CD4-positive, alpha-beta T cell (primary cell): Measurements from ENCODE around the gene IPO9. TPM values are rescaled to one million over a fixed set of nuclear protein-coding genes. Genes with fewer than 3 reads are reported as not detected.

Experiments used
- ATAC-seq: fragments of 200-7000 bp; cut with Tn5 transposase; one replicate; pipeline ENCODE4 v1.10.0; 2022; ENCODE audit warnings: mild to moderate bottlenecking; ENCODE audit not compliant: poor library complexity
- CTCF ChIA-PET: fragments of 350-600 bp; sonication (Branson Sonifier 250); formaldehyde crosslinking; loops from one replicate; lab custom pipeline; 2021; ENCODE audit warnings: antibody characterized with exemption, inconsistent platforms; lab: Charles Lee
- POLR2A ChIA-PET: fragments of 350-600 bp; sonication (Branson Sonifier 250); formaldehyde crosslinking; loops from one replicate; lab custom pipeline; 2021; ENCODE audit warnings: antibody characterized with exemption, inconsistent platforms; lab: Charles Lee
- DNase-seq, 14 experiments: peaks; one replicate each; pipeline ENCODE4 v3.0.0-alpha.2; 2013 to 2020; ENCODE audit warnings: mixed read lengths in 2 of 14
- H3K27ac ChIP-seq, 2 donors: one replicate each; pipeline versions ENCODE4 v1.5.1 to v1.7.0; 2013; ENCODE audit warnings: low read length in 2 of 2, low read depth in 1 of 2, mild to moderate bottlenecking in 1 of 2
- H3K27me3 ChIP-seq, 2 experiments: 1 replicate in 1 of 2; 2 replicates in 1 of 2; pipeline versions ENCODE4 v1.6.1 to v1.7.0; 2013; ENCODE audit warnings: low read length in 2 of 2, control low read depth in 1 of 2, mild to moderate bottlenecking in 1 of 2, moderate library complexity in 1 of 2; ENCODE audit not compliant: insufficient read depth in 2 of 2, control insufficient read depth in 1 of 2
- H3K36me3 ChIP-seq: one replicate; pipeline ENCODE4 v1.6.1; 2013; ENCODE audit warnings: low read length, control low read depth; ENCODE audit not compliant: insufficient read depth
- H3K4me1 ChIP-seq: one replicate; pipeline ENCODE4 v1.6.1; 2013; ENCODE audit warnings: low read length, control low read depth; ENCODE audit not compliant: insufficient read depth
- H3K4me3 ChIP-seq: one replicate; pipeline ENCODE4 v1.5.1; 2013; ENCODE audit warnings: mild to moderate bottlenecking, low read length, moderate library complexity
- H3K9me3 ChIP-seq, 2 experiments: 1 replicate in 1 of 2; 2 replicates in 1 of 2; pipeline versions ENCODE4 v1.6.1 to v1.7.0; 2013; ENCODE audit warnings: low read length in 2 of 2, mild to moderate bottlenecking in 2 of 2, control low read depth in 1 of 2, moderate library complexity in 1 of 2; ENCODE audit not compliant: control insufficient read depth in 1 of 2, insufficient read depth in 1 of 2
- H3K27ac Mint-ChIP-seq: one replicate; pipeline ENCODE4 v1.8.0; 2020; ENCODE audit warnings: mixed read lengths
- H3K27me3 Mint-ChIP-seq: one replicate; pipeline ENCODE4 v1.8.0; 2021; ENCODE audit warnings: mixed read lengths
- H3K36me3 Mint-ChIP-seq: one replicate; pipeline ENCODE4 v1.8.0; 2021; ENCODE audit warnings: low read depth, mixed read lengths
- H3K4me1 Mint-ChIP-seq: one replicate; pipeline ENCODE4 v1.8.0; 2021; ENCODE audit warnings: low read depth, mixed read lengths
- H3K4me3 Mint-ChIP-seq: one replicate; pipeline ENCODE4 v1.8.0; 2020; ENCODE audit warnings: mild to moderate bottlenecking, mixed read lengths
- H3K9me3 Mint-ChIP-seq: one replicate; pipeline ENCODE4 v1.8.0; 2020; ENCODE audit warnings: mixed read lengths
- CTCF ChIP-seq: fragments of 200-600 bp; IDR thresholded peaks from one replicate; pipeline ENCODE4 v1.8.0; 2022; ENCODE audit warnings: antibody characterized with exemption, mild to moderate bottlenecking
- intact Hi-C, 2 experiments: fragments of 100-400 bp; cut with DNase I in 1 of 2; cut with micrococcal nuclease in 1 of 2; formaldehyde crosslinking; loops; one replicate each; pipeline versions ENCODE4 v1.15.1 to v1.9.0; 2023 to 2025; cut with DNase I, micrococcal nuclease
- total RNA-seq, 174 experiments: library from RNA in 2 of 174; stranded (reverse) in 2 of 174; gene quantifications; one replicate each; pipeline ENCODE4 v1.2.3 and lab custom pipeline; 2021 to 2026

Gene IPO9
- total RNA-seq, 2 experiments from 2014 or later, result 17.1 to 20.1 TPM

- Mint-ChIP-seq H3K4me1 (peaks cover 5% of the 10 kb centered on the region), H3K27ac (no peak overlapping the region), H3K27me3 (no peaks in the 10 kb centered on the region), H3K36me3 (peaks cover 21% of the 10 kb centered on the region), H3K4me3 (no peak overlapping the region), H3K9me3 (no peaks in the 10 kb centered on the region)
- H3K4me1 ChIP-seq, result peaks cover 6% of the 10 kb centered on the region
- H3K36me3 ChIP-seq, result no peaks in the 10 kb centered on the region
- DNase-seq, result no peak
- TF ChIP-seq CTCF, result no peak
- ChIA-PET POLR2A (no interaction called here), CTCF (no interaction called here)
- H3K9me3 ChIP-seq, result no peaks in the 10 kb centered on the region
- H3K27me3 ChIP-seq, result no peaks in the 10 kb centered on the region
- intact Hi-C loops, result no loop called here
- H3K27ac ChIP-seq, result no peak overlapping the region
- no peak for ATAC-seq
- no peak overlapping the region for H3K4me3 ChIP-seq
Measured at GRCh38 chr1:201788296-201788695, 40.7 kb upstream of the IPO9 start.

GRCh38 chr1:201789245-201789644 lies 39.7 kb upstream of the IPO9 start:
- H3K36me3 ChIP-seq, result no peaks in the 10 kb centered on the region
- intact Hi-C loops, result no loop called here
- ATAC-seq (no peak), DNase-seq (no peak)
- peaks cover 17% of the 10 kb centered on the region for H3K36me3 Mint-ChIP-seq
- H3K4me1 Mint-ChIP-seq, result peaks cover 5% of the 10 kb centered on the region
- no peaks in the 10 kb centered on the region for H3K27me3 ChIP-seq
- no peak overlapping the region for H3K27ac Mint-ChIP-seq
- H3K4me1 ChIP-seq, result peaks cover 6% of the 10 kb centered on the region
- no peaks in the 10 kb centered on the region for H3K27me3 Mint-ChIP-seq
- no peak overlapping the region for H3K4me3 Mint-ChIP-seq
- H3K27ac ChIP-seq, result no peak overlapping the region
- H3K4me3 ChIP-seq, result no peak overlapping the region
- ChIA-PET CTCF (no interaction called here), POLR2A (no interaction called here)
- TF ChIP-seq CTCF, result no peak
- no peaks in the 10 kb centered on the region for H3K9me3 Mint-ChIP-seq
- H3K9me3 ChIP-seq, result no peaks in the 10 kb centered on the region

GRCh38 chr1:201790261-201790660 lies 38.7 kb upstream of the IPO9 start:
- H3K27me3 Mint-ChIP-seq, result no peaks in the 10 kb centered on the region
- DNase-seq (no peak), ATAC-seq (no peak)
- Histone ChIP-seq H3K4me3 (no peak overlapping the region), H3K9me3 (no peaks in the 10 kb centered on the region), H3K27ac (no peak overlapping the region), H3K4me1 (peaks cover 6% of the 10 kb centered on the region), H3K27me3 (no peaks in the 10 kb centered on the region), H3K36me3 (no peaks in the 10 kb centered on the region)
- H3K4me3 Mint-ChIP-seq, result no peak overlapping the region
- no peaks in the 10 kb centered on the region for H3K9me3 Mint-ChIP-seq
- no peak overlapping the region for H3K27ac Mint-ChIP-seq
- H3K36me3 Mint-ChIP-seq, result peaks cover 21% of the 10 kb centered on the region
- no peak for TF ChIP-seq CTCF
- CTCF ChIA-PET, result interaction anchor here (0.6 kb wide), 1 partner anchor 22 kb away, joined by 3 read pairs; no protein-coding TSS in a partner anchor
- POLR2A ChIA-PET, result no interaction called here
- intact Hi-C loops, result no loop called here
- H3K4me1 Mint-ChIP-seq, result peaks cover 5% of the 10 kb centered on the region
